Prostate gland (tissue), 2 donors: ENCODE results near the gene B3GNT5.

ENCODE experiments used
- POLR2A ChIP-seq: fragments of 450-650 bp; IDR thresholded peaks from one replicate; pipeline ENCODE4 v1.6.1; 2016; ENCODE audit warnings: antibody characterized with exemption, mild to moderate bottlenecking
- POLR2AphosphoS5 ChIP-seq: sonication (generic); formaldehyde crosslinking; IDR thresholded peaks from one replicate; pipeline ENCODE4 v1.6.1; 2017; ENCODE audit warnings: antibody characterized with exemption
- TF ChIP-seq, protein P1 (sequence below), 4 experiments: fragments of 200-600 bp in 2 of 4; fragments of 450-650 bp in 2 of 4; sonication (generic) in 2 of 4; IDR thresholded peaks; 1 replicate in 3 of 4; 2 replicates in 1 of 4; pipeline ENCODE4 v1.5.1; 2016 to 2019; ENCODE audit warnings: antibody characterized with exemption in 4 of 4, mild to moderate bottlenecking in 2 of 4, moderate library complexity in 2 of 4

DNA sequence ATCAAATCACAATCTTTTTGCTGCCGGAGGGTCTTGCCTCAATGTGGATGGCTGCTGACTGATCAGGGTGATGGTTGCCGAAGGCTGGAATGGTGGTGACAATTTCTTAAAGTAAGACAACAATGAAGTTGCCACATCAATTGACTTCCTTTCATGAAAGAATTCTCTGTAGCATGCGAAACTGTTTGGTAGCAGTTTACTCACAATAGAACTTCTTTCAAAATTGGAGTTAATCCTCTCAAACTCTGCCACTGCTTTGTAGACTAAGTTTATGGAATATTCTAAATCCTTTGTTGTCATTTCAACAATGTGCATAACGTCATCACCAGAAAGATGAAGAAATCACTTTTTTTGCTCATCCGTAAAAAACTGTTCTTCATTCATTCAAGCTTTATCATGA is 65.8 kb downstream of the B3GNT5 start:
- no peak for TF ChIP-seq POLR2A
- TF ChIP-seq, protein P1, sequence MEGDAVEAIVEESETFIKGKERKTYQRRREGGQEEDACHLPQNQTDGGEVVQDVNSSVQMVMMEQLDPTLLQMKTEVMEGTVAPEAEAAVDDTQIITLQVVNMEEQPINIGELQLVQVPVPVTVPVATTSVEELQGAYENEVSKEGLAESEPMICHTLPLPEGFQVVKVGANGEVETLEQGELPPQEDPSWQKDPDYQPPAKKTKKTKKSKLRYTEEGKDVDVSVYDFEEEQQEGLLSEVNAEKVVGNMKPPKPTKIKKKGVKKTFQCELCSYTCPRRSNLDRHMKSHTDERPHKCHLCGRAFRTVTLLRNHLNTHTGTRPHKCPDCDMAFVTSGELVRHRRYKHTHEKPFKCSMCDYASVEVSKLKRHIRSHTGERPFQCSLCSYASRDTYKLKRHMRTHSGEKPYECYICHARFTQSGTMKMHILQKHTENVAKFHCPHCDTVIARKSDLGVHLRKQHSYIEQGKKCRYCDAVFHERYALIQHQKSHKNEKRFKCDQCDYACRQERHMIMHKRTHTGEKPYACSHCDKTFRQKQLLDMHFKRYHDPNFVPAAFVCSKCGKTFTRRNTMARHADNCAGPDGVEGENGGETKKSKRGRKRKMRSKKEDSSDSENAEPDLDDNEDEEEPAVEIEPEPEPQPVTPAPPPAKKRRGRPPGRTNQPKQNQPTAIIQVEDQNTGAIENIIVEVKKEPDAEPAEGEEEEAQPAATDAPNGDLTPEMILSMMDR (IDR thresholded peaks at IDR 0.05) = no peak
- no peak for TF ChIP-seq POLR2AphosphoS5
